Liver (tissue), 9 donors: Measurements from ENCODE around the gene MAMDC4. TPM values are rescaled to one million over a fixed set of nuclear protein-coding genes. Genes with fewer than 3 reads are reported as not detected.

Experiments used
- DNase-seq: peaks from one replicate; pipeline ENCODE4 v3.0.0-alpha.2; 2017; ENCODE audit warnings: low spot score
- H3K27ac ChIP-seq, 2 donors: one replicate each; pipeline ENCODE4 v1.7.0; 2013; ENCODE audit warnings: inconsistent platforms in 2 of 2, low read length in 2 of 2, control low read depth in 1 of 2, low read depth in 1 of 2, mild to moderate bottlenecking in 1 of 2
- H3K27me3 ChIP-seq, 4 donors: one replicate each; pipeline versions ENCODE4 v1.6.1 to v1.7.0; 2013; ENCODE audit warnings: low read length in 3 of 4, inconsistent platforms in 1 of 4, mild to moderate bottlenecking in 1 of 4, moderate library complexity in 1 of 4; ENCODE audit not compliant: control insufficient read depth in 4 of 4, insufficient read depth in 4 of 4
- H3K36me3 ChIP-seq, 4 donors: one replicate each; pipeline versions ENCODE4 v1.6.1 to v1.7.0; 2013; ENCODE audit warnings: low read length in 3 of 4, mild to moderate bottlenecking in 3 of 4, low read depth in 1 of 4, moderate library complexity in 1 of 4; ENCODE audit not compliant: control insufficient read depth in 4 of 4, insufficient read depth in 3 of 4
- H3K4me1 ChIP-seq, 4 donors: one replicate each; pipeline versions ENCODE4 v1.6.1 to v1.7.0; 2013; ENCODE audit warnings: low read length in 3 of 4, mild to moderate bottlenecking in 3 of 4, moderate library complexity in 1 of 4; ENCODE audit not compliant: control insufficient read depth in 4 of 4, insufficient read depth in 4 of 4
- H3K4me3 ChIP-seq, 3 donors: one replicate each; pipeline versions ENCODE4 v1.6.1 to v1.7.0; 2013; ENCODE audit warnings: low read length in 3 of 3, control low read depth in 1 of 3, low read depth in 1 of 3, mild to moderate bottlenecking in 1 of 3
- H3K9ac ChIP-seq, 2 donors: one replicate each; pipeline ENCODE4 v1.7.0; 2013; ENCODE audit warnings: low read length in 2 of 2, mild to moderate bottlenecking in 2 of 2, moderate library complexity in 2 of 2, control low read depth in 1 of 2, low read depth in 1 of 2
- H3K9me3 ChIP-seq, 4 donors: one replicate each; pipeline versions ENCODE4 v1.6.1 to v1.7.0; 2013; ENCODE audit warnings: low read length in 3 of 4; ENCODE audit not compliant: control insufficient read depth in 4 of 4
- CTCF ChIP-seq: fragments of 150-350 bp; IDR thresholded peaks from 2 replicates; pipeline ENCODE4 v1.5.1; 2017; ENCODE audit warnings: improper control_type of control experiment, low read depth, low read length; ENCODE audit not compliant: missing input control
- FOXA1 ChIP-seq: IDR thresholded peaks from 2 replicates; pipeline ENCODE4 v1.6.1; 2016; ENCODE audit warnings: antibody characterized with exemption
- FOXA2 ChIP-seq: IDR thresholded peaks from 2 replicates; pipeline ENCODE4 v1.6.1; 2016; ENCODE audit warnings: antibody characterized with exemption
- HNF4A ChIP-seq, 2 donors: conservative IDR thresholded peaks; 2 replicates each; pipeline ENCODE4 v1.6.1; 2016; ENCODE audit warnings: antibody characterized with exemption in 2 of 2, mild to moderate bottlenecking in 2 of 2
- HNF4G ChIP-seq: IDR thresholded peaks from 2 replicates; pipeline ENCODE4 v1.6.1; 2016; ENCODE audit warnings: antibody characterized with exemption
- JUND ChIP-seq, 2 donors: IDR thresholded peaks; 2 replicates each; pipeline ENCODE4 v1.6.1; 2016; ENCODE audit warnings: antibody characterized with exemption in 2 of 2
- NR2F2 ChIP-seq: IDR thresholded peaks from 2 replicates; pipeline ENCODE4 v1.6.1; 2016; ENCODE audit warnings: antibody characterized with exemption
- REST ChIP-seq: IDR thresholded peaks from 2 replicates; pipeline ENCODE4 v1.6.1; 2016; ENCODE audit warnings: antibody characterized with exemption, mild to moderate bottlenecking
- RXRA ChIP-seq, 2 donors: IDR thresholded peaks; 2 replicates each; pipeline ENCODE4 v1.6.1; 2017 to 2018; ENCODE audit warnings: antibody characterized with exemption in 2 of 2, mild to moderate bottlenecking in 1 of 2
- SP1 ChIP-seq: IDR thresholded peaks from 2 replicates; pipeline ENCODE4 v1.6.1; 2018; ENCODE audit warnings: antibody characterized with exemption, mild to moderate bottlenecking
- TAF1 ChIP-seq: conservative IDR thresholded peaks from 2 replicates; pipeline ENCODE4 v1.6.1; 2016; ENCODE audit warnings: antibody characterized with exemption, mild to moderate bottlenecking
- YY1 ChIP-seq: IDR thresholded peaks from 2 replicates; pipeline ENCODE4 v1.6.1; 2016; ENCODE audit warnings: antibody characterized with exemption, mild to moderate bottlenecking
- WGBS: extraction: QIAGEN DNeasy Blood & Tissue Kit; methylation state at CpG from one replicate; pipeline ENCODE4 v1.1.7; 2013; 5-methylcytosine and 5-hydroxymethylcytosine counted together
- polyA plus RNA-seq, 2 donors: library from polyadenylated mRNA; stranded (reverse) in 1 of 2; unstranded in 1 of 2; fragments of 200-250 nt in 1 of 2; fragments of >200 nt in 1 of 2; fragmentation: Nextera tagmentation in 1 of 2; extraction: Ambion mirVana in 1 of 2; gene quantifications; one replicate each; pipeline versions ENCODE4 v1.2.1 to v1.2.3, GENCODE V29; 2013 to 2015
- total RNA-seq, 2 donors: library from RNA; depleted of rRNA; stranded (reverse); fragments of >200 nt; gene quantifications; one replicate each; pipeline ENCODE4 v1.2.3, GENCODE V29; 2014
- TF ChIP-seq, protein P1 (sequence below): IDR thresholded peaks from 2 replicates; pipeline ENCODE4 v1.6.1; 2016; ENCODE audit warnings: antibody characterized with exemption
- TF ChIP-seq, protein P2 (sequence below): IDR thresholded peaks from 2 replicates; pipeline ENCODE4 v1.6.1; 2016; ENCODE audit warnings: antibody characterized with exemption
- TF ChIP-seq, protein P3 (sequence below): IDR thresholded peaks from 2 replicates; pipeline ENCODE4 v1.6.1; 2016; ENCODE audit warnings: antibody characterized with exemption
- donor health status: healthy.
- donor health status: healthy.
- donor health status: healthy.
- donor health status: healthy.
- donor health status: healthy.

MAMDC4 gene
- total and polyA plus RNA-seq, 4 donors: 2.4 to 8.1 (median 3.9) TPM

GRCh38 chr9:136856541-136857141 is 4.5 kb downstream of the MAMDC4 start:
- Histone ChIP-seq H3K27ac (no peak overlapping the region), H3K4me1 (peaks cover 22 to 69% (median 44%) of the 10 kb centered on the region in 4 donors), H3K27me3 (no peaks in the 10 kb centered on the region), H3K9me3 (no peaks in the 10 kb centered on the region), H3K36me3 (peaks cover 2 to 7% (median 4%) of the 10 kb centered on the region in 4 donors), H3K9ac (no peak overlapping the region), H3K4me3 (no peak overlapping the region)
- TF ChIP-seq REST: no peak
- TF ChIP-seq HNF4G: no peak
- TF ChIP-seq, protein P1, sequence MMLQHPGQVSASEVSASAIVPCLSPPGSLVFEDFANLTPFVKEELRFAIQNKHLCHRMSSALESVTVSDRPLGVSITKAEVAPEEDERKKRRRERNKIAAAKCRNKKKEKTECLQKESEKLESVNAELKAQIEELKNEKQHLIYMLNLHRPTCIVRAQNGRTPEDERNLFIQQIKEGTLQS: no peak
- no peak for TF ChIP-seq CTCF
- TF ChIP-seq, protein P2, sequence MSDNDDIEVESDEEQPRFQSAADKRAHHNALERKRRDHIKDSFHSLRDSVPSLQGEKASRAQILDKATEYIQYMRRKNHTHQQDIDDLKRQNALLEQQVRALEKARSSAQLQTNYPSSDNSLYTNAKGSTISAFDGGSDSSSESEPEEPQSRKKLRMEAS: no peak
- TF ChIP-seq FOXA1: no peak
- TF ChIP-seq TAF1: no peak
- no peak for DNase-seq
- WGBS: 85% methylated on average over 14 of the region's 14 CpGs

GRCh38 chr9:136857166-136857565 is 5.0 kb downstream of the MAMDC4 start:
- Histone ChIP-seq H3K4me3 (no peak overlapping the region), H3K9me3 (no peaks in the 10 kb centered on the region), H3K27me3 (no peaks in the 10 kb centered on the region), H3K27ac (no peak overlapping the region), H3K9ac (no peak overlapping the region), H3K36me3 (peaks cover 4 to 9% (median 6%) of the 10 kb centered on the region in 4 donors), H3K4me1 (peaks cover 22 to 69% (median 41%) of the 10 kb centered on the region in 4 donors)
- TF ChIP-seq FOXA1 (no peak), REST (no peak), TAF1 (no peak), FOXA2 (no peak), JUND (IDR thresholded peaks at IDR 0.05) (no peak), SP1 (no peak), HNF4G (no peak), RXRA (IDR thresholded peaks at IDR 0.05) (no peak), YY1 (no peak), NR2F2 (no peak), HNF4A (conservative IDR thresholded peaks at IDR 0.05) (no peak)
- TF ChIP-seq, protein P1: no peak
- TF ChIP-seq, protein P2: no peak
- TF ChIP-seq, protein P3, sequence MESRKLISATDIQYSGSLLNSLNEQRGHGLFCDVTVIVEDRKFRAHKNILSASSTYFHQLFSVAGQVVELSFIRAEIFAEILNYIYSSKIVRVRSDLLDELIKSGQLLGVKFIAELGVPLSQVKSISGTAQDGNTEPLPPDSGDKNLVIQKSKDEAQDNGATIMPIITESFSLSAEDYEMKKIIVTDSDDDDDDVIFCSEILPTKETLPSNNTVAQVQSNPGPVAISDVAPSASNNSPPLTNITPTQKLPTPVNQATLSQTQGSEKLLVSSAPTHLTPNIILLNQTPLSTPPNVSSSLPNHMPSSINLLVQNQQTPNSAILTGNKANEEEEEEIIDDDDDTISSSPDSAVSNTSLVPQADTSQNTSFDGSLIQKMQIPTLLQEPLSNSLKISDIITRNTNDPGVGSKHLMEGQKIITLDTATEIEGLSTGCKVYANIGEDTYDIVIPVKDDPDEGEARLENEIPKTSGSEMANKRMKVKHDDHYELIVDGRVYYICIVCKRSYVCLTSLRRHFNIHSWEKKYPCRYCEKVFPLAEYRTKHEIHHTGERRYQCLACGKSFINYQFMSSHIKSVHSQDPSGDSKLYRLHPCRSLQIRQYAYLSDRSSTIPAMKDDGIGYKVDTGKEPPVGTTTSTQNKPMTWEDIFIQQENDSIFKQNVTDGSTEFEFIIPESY: no peak
- 91% methylated on average over 19 of the region's 19 CpGs for WGBS
- DNase-seq: no peak
